H1 (cell line): Measurements from ENCODE around the gene ABHD15. TPM values are rescaled to one million over a fixed set of nuclear protein-coding genes. Genes with fewer than 3 reads are reported as not detected.
A peak's percentile ranks its signal among the peaks of the same experiment; 100 is the strongest.

Source experiments
- CTCF ChIA-PET: fragments of 300-600 bp; sonication (Branson Sonifier 250); formaldehyde crosslinking; loops from one replicate; lab custom pipeline; 2021; ENCODE audit not compliant: partially characterized antibody; lab: Charles Lee
- POLR2A ChIA-PET: fragments of 300-600 bp; sonication (Branson Sonifier 250); formaldehyde crosslinking; loops from one replicate; lab custom pipeline; 2021; ENCODE audit warnings: inconsistent platforms; ENCODE audit not compliant: partially characterized antibody; lab: Charles Lee
- DNase-seq, 2 experiments: peaks; one replicate each; pipeline versions ENCODE4 v3.0.0 to v3.0.0-alpha.2; 2010 to 2022; ENCODE audit warnings: low spot score in 2 of 2, low read depth in 1 of 2, mixed read lengths in 1 of 2
- FAIRE-seq: peaks from 2 replicates; lab custom pipeline; 2011; peaks lifted over from hg19 to GRCh38; lab: Jason Lieb, UNC
- H2AFZ ChIP-seq: 2 replicates; pipeline ENCODE4 v1.8.1; 2012; ENCODE audit warnings: low read length, inconsistent platforms
- H2AK5ac ChIP-seq: 2 replicates; pipeline ENCODE4 v1.6.1; 2013; ENCODE audit warnings: low read depth, low read length
- H2BK120ac ChIP-seq: replicated peaks from 2 replicates; pipeline ENCODE3; 2013; ENCODE audit warnings: low read depth, low read length, inconsistent platforms
- H2BK12ac ChIP-seq: 2 replicates; pipeline ENCODE4 v1.6.1; 2013; ENCODE audit warnings: low read depth, low read length
- H2BK15ac ChIP-seq: 2 replicates; pipeline ENCODE4 v1.6.1; 2013; ENCODE audit warnings: low read length
- H2BK20ac ChIP-seq: 2 replicates; pipeline ENCODE4 v1.6.1; 2013; ENCODE audit warnings: low read length
- H2BK5ac ChIP-seq: 2 replicates; pipeline ENCODE4 v1.6.1; 2013; ENCODE audit warnings: low read depth, low read length
- H3K14ac ChIP-seq: 2 replicates; pipeline ENCODE4 v1.6.1; 2013; ENCODE audit warnings: inconsistent platforms; ENCODE audit not compliant: insufficient read length
- H3K18ac ChIP-seq: 2 replicates; pipeline ENCODE4 v1.6.1; 2013; ENCODE audit warnings: low read length; ENCODE audit errors: extremely low read depth
- H3K23ac ChIP-seq: 2 replicates; pipeline ENCODE4 v1.6.1; 2013; ENCODE audit warnings: inconsistent platforms; ENCODE audit not compliant: insufficient read length
- H3K23me2 ChIP-seq: 2 replicates; pipeline ENCODE4 v1.6.1; 2013; ENCODE audit warnings: low read depth, low read length
- H3K27ac ChIP-seq: 2 replicates; pipeline ENCODE4 v1.6.1; 2011; ENCODE audit warnings: low read depth, low read length, inconsistent platforms
- H3K27me3 ChIP-seq, 4 experiments: replicated peaks in 1 of 4; 1 replicate in 1 of 4; 2 replicates in 3 of 4; pipeline versions ENCODE4 v1.6.1 to v1.8.1; 2011 to 2013; ENCODE audit warnings: low read length in 3 of 4, mild to moderate bottlenecking in 3 of 4, inconsistent platforms in 2 of 4, mixed read lengths in 2 of 4, moderate library complexity in 1 of 4; ENCODE audit not compliant: control insufficient read depth in 3 of 4, insufficient read depth in 3 of 4; ENCODE audit errors: extremely low read depth in 1 of 4
- H3K36me3 ChIP-seq, 4 experiments: 2 replicates each; pipeline versions ENCODE4 v1.6.1 to v1.8.1; 2011 to 2013; ENCODE audit warnings: mild to moderate bottlenecking in 4 of 4, low read length in 3 of 4, moderate library complexity in 2 of 4, control low read depth in 1 of 4, inconsistent platforms in 1 of 4; ENCODE audit not compliant: insufficient read depth in 4 of 4, control insufficient read depth in 2 of 4
- H3K4ac ChIP-seq: replicated peaks from 2 replicates; pipeline ENCODE3; 2013; ENCODE audit warnings: low read length, low read depth, mixed read lengths, inconsistent platforms; ENCODE audit not compliant: insufficient read length
- H3K4me1 ChIP-seq, 4 experiments: replicated peaks in 1 of 4; 1 replicate in 1 of 4; 2 replicates in 3 of 4; pipeline versions ENCODE4 v1.6.1 to v1.8.1; 2011 to 2013; ENCODE audit warnings: low read length in 3 of 4, inconsistent platforms in 2 of 4, mixed read lengths in 1 of 4; ENCODE audit not compliant: insufficient read depth in 4 of 4, control insufficient read depth in 3 of 4
- H3K4me2 ChIP-seq, 2 experiments: 2 replicates each; pipeline versions ENCODE4 v1.6.1 to v1.8.1; 2011 to 2013; ENCODE audit warnings: low read depth in 2 of 2, low read length in 2 of 2, control low read depth in 1 of 2, inconsistent platforms in 1 of 2, mild to moderate bottlenecking in 1 of 2; ENCODE audit not compliant: insufficient read depth in 1 of 2
- H3K4me3 ChIP-seq, 4 experiments: fragments of 200-600, 300-600 bp in 1 of 4; sonication (generic), shearing (Covaris generic), sonication (Bioruptor Twin) in 1 of 4; 2 replicates each; pipeline versions ENCODE4 v1.5.1 to v1.8.1; 2011 to 2016; ENCODE audit warnings: low read length in 4 of 4, low read depth in 3 of 4, control low read depth in 2 of 4, inconsistent platforms in 2 of 4, mild to moderate bottlenecking in 2 of 4, mixed read lengths in 1 of 4, moderate library complexity in 1 of 4; ENCODE audit not compliant: insufficient read depth in 2 of 4; ENCODE audit errors: extremely low read depth in 1 of 4
- H3K56ac ChIP-seq: replicated peaks from 2 replicates; pipeline ENCODE3; 2013; ENCODE audit warnings: low read depth, mild to moderate bottlenecking, mixed read lengths, low read length, inconsistent platforms; ENCODE audit not compliant: insufficient read length
- H3K79me1 ChIP-seq: 2 replicates; pipeline ENCODE4 v1.6.1; 2013; ENCODE audit warnings: low read depth, low read length, control low read depth
- H3K79me2 ChIP-seq, 2 experiments: 2 replicates each; pipeline versions ENCODE4 v1.6.1 to v1.8.1; 2012 to 2013; ENCODE audit warnings: low read length in 2 of 2, mild to moderate bottlenecking in 2 of 2, inconsistent platforms in 1 of 2; ENCODE audit not compliant: insufficient read depth in 2 of 2, control insufficient read depth in 1 of 2
- H3K9ac ChIP-seq, 4 experiments: replicated peaks in 1 of 4; 1 replicate in 1 of 4; 2 replicates in 3 of 4; pipeline versions ENCODE4 v1.6.1 to v1.8.1; 2011 to 2013; ENCODE audit warnings: low read depth in 3 of 4, low read length in 3 of 4, control low read depth in 2 of 4, mild to moderate bottlenecking in 2 of 4, moderate library complexity in 2 of 4, inconsistent platforms in 1 of 4; ENCODE audit errors: extremely low read depth in 1 of 4
- H3K9me3 ChIP-seq, 2 experiments: 2 replicates each; pipeline versions ENCODE4 v1.6.1 to v1.8.1; 2012 to 2013; ENCODE audit warnings: mild to moderate bottlenecking in 2 of 2, moderate library complexity in 2 of 2, control low read depth in 1 of 2, inconsistent platforms in 1 of 2, low read depth in 1 of 2, low read length in 1 of 2, mixed read lengths in 1 of 2; ENCODE audit not compliant: insufficient read depth in 2 of 2
- H4K20me1 ChIP-seq, 2 experiments: replicated peaks in 1 of 2; 2 replicates each; pipeline versions ENCODE3 to v1.8.1; 2011 to 2013; ENCODE audit warnings: inconsistent platforms in 2 of 2, low read length in 2 of 2, mild to moderate bottlenecking in 1 of 2; ENCODE audit not compliant: insufficient read depth in 2 of 2, control insufficient read depth in 1 of 2
- H4K5ac ChIP-seq: 2 replicates; pipeline ENCODE4 v1.6.1; 2013; ENCODE audit warnings: low read length, low read depth, mixed read lengths, inconsistent platforms; ENCODE audit not compliant: insufficient read length
- H4K8ac ChIP-seq: 2 replicates; pipeline ENCODE4 v1.8.0; 2013; ENCODE audit warnings: mild to moderate bottlenecking, moderate library complexity, low read length, inconsistent platforms; ENCODE audit not compliant: insufficient read depth; ENCODE audit errors: extremely low read depth
- H4K91ac ChIP-seq: replicated peaks from 2 replicates; pipeline ENCODE3; 2013; ENCODE audit warnings: low read length, mixed read lengths, inconsistent platforms; ENCODE audit not compliant: insufficient read length
- KDM5A ChIP-seq: fragments of 200-600 bp; IDR thresholded peaks from 2 replicates; pipeline ENCODE4 v1.7.1; 2012; ENCODE audit warnings: mild to moderate bottlenecking, low read length, inconsistent platforms, mixed read lengths
- NRF1 ChIP-seq: IDR thresholded peaks from 2 replicates; pipeline ENCODE4 v1.6.1; 2011; ENCODE audit warnings: mild to moderate bottlenecking, low read depth, low read length, improper control_type of control experiment
- PHF8 ChIP-seq: fragments of 200-600 bp; sonication (generic); conservative IDR thresholded peaks from 2 replicates; pipeline ENCODE4 v1.7.1; 2012; ENCODE audit warnings: low read depth, mild to moderate bottlenecking, inconsistent platforms, low read length, moderate library complexity
- POLR2AphosphoS5 ChIP-seq: IDR thresholded peaks from 2 replicates; pipeline ENCODE4 v1.6.1; 2011; ENCODE audit warnings: low read depth, low read length
- RAD21 ChIP-seq, 2 experiments: IDR thresholded peaks in 1 of 2; conservative IDR thresholded peaks in 1 of 2; 2 replicates each; pipeline ENCODE4 v1.6.1; 2011; ENCODE audit warnings: low read depth in 2 of 2, low read length in 2 of 2, improper control_type of control experiment in 1 of 2, inconsistent platforms in 1 of 2, mild to moderate bottlenecking in 1 of 2, moderate library complexity in 1 of 2
- RNF2 ChIP-seq: fragments of 200-900, 300-1000 bp; sonication (generic); IDR thresholded peaks from 2 replicates; pipeline ENCODE4 v1.7.1; 2016; ENCODE audit warnings: borderline replicate concordance, low read depth, mild to moderate bottlenecking, antibody characterized with exemption, low read length; ENCODE audit not compliant: poor library complexity, severe bottlenecking; ENCODE audit errors: missing control alignments
- TAF7 ChIP-seq: optimal IDR thresholded peaks from 2 replicates; pipeline ENCODE3; 2011; ENCODE audit warnings: low read depth, mild to moderate bottlenecking, inconsistent platforms, low read length, moderate library complexity, borderline replicate concordance
- WGBS, 2 experiments: shearing (Covaris generic) in 1 of 2; methylation state at CpG; one replicate each; pipeline versions ENCODE4 v1.1.6 to v1.1.7; 2013 to 2015; ENCODE audit warnings: low lambda C conversion rate in 2 of 2, mixed read lengths in 2 of 2, inconsistent platforms in 1 of 2, low coverage in 1 of 2, missing lambda C conversion rate in 1 of 2; ENCODE audit not compliant: insufficient replicate concordance in 2 of 2, insufficient coverage in 1 of 2, insufficient read length in 1 of 2; ENCODE audit errors: extremely low coverage in 1 of 2, missing lambda C conversion rate in 1 of 2; 5-methylcytosine and 5-hydroxymethylcytosine counted together
- polyA plus RNA-seq, 7 experiments: library from polyadenylated mRNA; depleted of rRNA in 3 of 7; stranded (reverse) in 5 of 7; unstranded in 2 of 7; fragments of >200 nt in 5 of 7; fragments of 200-250 nt in 2 of 7; gene quantifications; 1 replicate in 5 of 7; 2 replicates in 1 of 7; 4 replicates in 1 of 7; pipeline versions ENCODE4 v1.2.1 to v1.2.3, GENCODE V29; 2011 to 2013; ENCODE audit warnings: missing spikeins in 2 of 7, mixed read lengths in 2 of 7
- total RNA-seq: library from RNA; stranded (reverse); fragmentation: NEBNext Ultra II Directional; extraction: Animal tissue kit (Norgen Biotek cat#: 25700); gene quantifications from 2 replicates; pipeline ENCODE4 v1.2.1, GENCODE V29; 2021

The ABHD15 gene
- total and polyA plus RNA-seq, 2 of the 8 experiments (the other 6 are each of a cell fraction or from before 2014, with no cell fraction given): 0.88 to 1.7 TPM

DNA sequence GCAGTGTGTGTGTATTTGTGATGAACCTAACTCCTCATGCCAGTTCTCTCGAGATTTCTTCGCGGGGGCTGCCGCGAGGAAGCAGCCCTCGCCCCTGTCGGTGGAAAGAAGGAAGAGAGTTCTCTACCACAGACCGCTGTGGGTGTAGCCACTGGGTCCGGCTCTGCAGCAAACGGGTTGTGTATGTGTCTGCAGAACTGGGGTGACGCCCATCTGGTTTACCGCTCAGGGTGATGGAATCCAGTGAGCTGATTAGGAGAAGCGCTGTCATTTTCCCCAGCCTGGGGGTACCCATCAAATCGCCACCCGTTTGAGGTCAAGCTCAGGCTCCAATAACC lies 48.2 kb upstream of the ABHD15 start:
- Histone ChIP-seq H3K36me3 (peaks cover 0 to 7% (median 0%) of the 10 kb centered on the region in 4 experiments; a peak in 1 of 8 replicates), H3K23me2 (peaks cover 13% of the 10 kb centered on the region), H3K18ac (peak overlapping the region; percentile 60; the same call in 1 of the 2 replicates), H2BK120ac (no peak overlapping the region), H3K4me3 (peak overlapping the region; percentile 36 to 60 (median 50); a peak in 5 of 8 replicates), H2AK5ac (no peak overlapping the region), H4K8ac (peak overlapping the region; percentile 71), H2BK5ac (no peak overlapping the region), H3K9me3 (peaks cover 0 to 11% of the 10 kb centered on the region in 2 experiments; a peak in 1 of 4 replicates), H2BK12ac (no peak overlapping the region), H4K91ac (peak overlapping the region; percentile 35), H2BK20ac (no peak overlapping the region), H3K23ac (no peak overlapping the region), H4K5ac (no peak overlapping the region), H3K9ac (no peak overlapping the region), H3K27ac (no peak overlapping the region), H3K56ac (no peak overlapping the region), H2BK15ac (peak overlapping the region; percentile 95; the same call in 1 of the 2 replicates), H3K4me2 (peak overlapping the region; percentile 90 to 96), H3K79me1 (0 out of 2 replicates have a peak, but pooled peaks cover 2% of the 10 kb centered on the region), H3K79me2 (no peaks in the 10 kb centered on the region), H2AFZ (no peak overlapping the region), H3K4me1 (peaks cover 11 to 45% (median 35%) of the 10 kb centered on the region in 4 experiments), H4K20me1 (peaks cover 3 to 5% of the 10 kb centered on the region in 2 experiments), H3K27me3 (peaks cover 17 to 58% (median 46%) of the 10 kb centered on the region in 4 experiments), H3K4ac (no peak overlapping the region), H3K14ac (no peak overlapping the region)
- WGBS, 2 experiments: 62% methylated on average over 15 of the region's 15 CpGs; no CpG with 5 or more reads in 1 of the 2 experiments
- DNase-seq: no peak
- CTCF ChIA-PET: interaction anchor here (0.7 to 13.1 kb wide), 8 partner anchors 11 to 147 kb away, joined by 3 to 193 read pairs (median 71); partner anchors contain the start of genes ABHD15, ANKRD13B and TP53I13
- TF ChIP-seq RAD21 (IDR thresholded peaks at IDR 0.05 in 1 of 2, conservative IDR thresholded peaks at IDR 0.05 in 1 of 2; ENCODE audit: low read depth in 2 of 2, low read length in 2 of 2) (no peak), RNF2 (no peak), TAF7 (no peak), PHF8 (no peak), NRF1 (no peak), POLR2AphosphoS5 (no peak), KDM5A (no peak)
- POLR2A ChIA-PET: interaction anchor here (0.9 to 4.3 kb wide), 4 partner anchors 8 to 170 kb away, joined by 3 to 30 read pairs (median 4); partner anchors contain the start of gene ANKRD13B
- no peak for FAIRE-seq
